Neural cell (in vitro differentiated cells): ENCODE results near the gene HLA-DRB5.

Experiments used
- EP300 ChIP-seq: fragments of 450-650 bp; conservative IDR thresholded peaks from 2 replicates; pipeline ENCODE4 v1.6.1; 2014; ENCODE audit warnings: antibody characterized with exemption, mild to moderate bottlenecking, moderate library complexity; ENCODE audit not compliant: poor library complexity, severe bottlenecking
- EZH2 ChIP-seq: fragments of 200-600, 300-800 bp; shearing (Covaris generic), sonication (generic); IDR thresholded peaks from 2 replicates; pipeline ENCODE4 v1.6.1; 2014; ENCODE audit warnings: antibody characterized with exemption, low read length, borderline replicate concordance, mild to moderate bottlenecking; ENCODE audit not compliant: insufficient read depth, poor library complexity, severe bottlenecking
- POLR2AphosphoS5 ChIP-seq: IDR thresholded peaks from 2 replicates; pipeline ENCODE4 v1.6.1; 2012
- RAD21 ChIP-seq: fragments of 450-650 bp; conservative IDR thresholded peaks from 2 replicates; pipeline ENCODE4 v1.6.1; 2014; ENCODE audit warnings: antibody characterized with exemption, mild to moderate bottlenecking, moderate library complexity
- REST ChIP-seq: IDR thresholded peaks from 2 replicates; pipeline ENCODE4 v1.6.1; 2012; ENCODE audit warnings: borderline replicate concordance
- TF ChIP-seq, protein P1 (sequence below): fragments of 450-650 bp; IDR thresholded peaks from 2 replicates; pipeline ENCODE4 v1.5.1; 2014; ENCODE audit warnings: antibody characterized with exemption, mild to moderate bottlenecking, moderate library complexity; ENCODE audit not compliant: poor library complexity, severe bottlenecking

DNA sequence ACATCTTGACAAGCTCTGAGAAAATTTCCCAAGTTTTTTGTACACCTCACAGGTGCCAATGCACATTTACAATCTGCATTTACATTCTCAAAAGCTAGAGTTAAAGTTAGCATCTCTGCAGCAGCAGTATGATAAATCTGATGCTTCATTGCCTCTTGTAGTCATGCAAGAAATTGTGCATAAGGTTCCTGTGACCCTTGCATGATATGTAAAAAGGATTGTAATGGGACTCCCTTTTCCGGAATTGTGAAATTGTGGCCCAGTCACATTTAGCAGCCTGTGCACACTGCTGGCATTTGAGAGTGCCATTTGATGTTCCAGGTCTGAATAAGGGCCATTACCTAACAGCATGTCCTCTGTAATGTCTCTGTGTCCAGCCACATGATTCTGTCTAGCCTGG is 35.4 kb upstream of the HLA-DRB5 start:
- TF ChIP-seq, protein P1, sequence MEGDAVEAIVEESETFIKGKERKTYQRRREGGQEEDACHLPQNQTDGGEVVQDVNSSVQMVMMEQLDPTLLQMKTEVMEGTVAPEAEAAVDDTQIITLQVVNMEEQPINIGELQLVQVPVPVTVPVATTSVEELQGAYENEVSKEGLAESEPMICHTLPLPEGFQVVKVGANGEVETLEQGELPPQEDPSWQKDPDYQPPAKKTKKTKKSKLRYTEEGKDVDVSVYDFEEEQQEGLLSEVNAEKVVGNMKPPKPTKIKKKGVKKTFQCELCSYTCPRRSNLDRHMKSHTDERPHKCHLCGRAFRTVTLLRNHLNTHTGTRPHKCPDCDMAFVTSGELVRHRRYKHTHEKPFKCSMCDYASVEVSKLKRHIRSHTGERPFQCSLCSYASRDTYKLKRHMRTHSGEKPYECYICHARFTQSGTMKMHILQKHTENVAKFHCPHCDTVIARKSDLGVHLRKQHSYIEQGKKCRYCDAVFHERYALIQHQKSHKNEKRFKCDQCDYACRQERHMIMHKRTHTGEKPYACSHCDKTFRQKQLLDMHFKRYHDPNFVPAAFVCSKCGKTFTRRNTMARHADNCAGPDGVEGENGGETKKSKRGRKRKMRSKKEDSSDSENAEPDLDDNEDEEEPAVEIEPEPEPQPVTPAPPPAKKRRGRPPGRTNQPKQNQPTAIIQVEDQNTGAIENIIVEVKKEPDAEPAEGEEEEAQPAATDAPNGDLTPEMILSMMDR = no peak
- TF ChIP-seq REST (no peak), EP300 (no peak), EZH2 (no peak), RAD21 (no peak), POLR2AphosphoS5 (no peak)
